Dedifferentiated amniotic fluid mesenchymal stem cell (primary cell): ENCODE measurements around the gene BACH1.

Experiments used
- DNase-seq: peaks from one replicate; pipeline ENCODE4 v3.0.0-alpha.2; 2016; ENCODE audit errors: extremely low spot score

The BACH1 gene

DNA sequence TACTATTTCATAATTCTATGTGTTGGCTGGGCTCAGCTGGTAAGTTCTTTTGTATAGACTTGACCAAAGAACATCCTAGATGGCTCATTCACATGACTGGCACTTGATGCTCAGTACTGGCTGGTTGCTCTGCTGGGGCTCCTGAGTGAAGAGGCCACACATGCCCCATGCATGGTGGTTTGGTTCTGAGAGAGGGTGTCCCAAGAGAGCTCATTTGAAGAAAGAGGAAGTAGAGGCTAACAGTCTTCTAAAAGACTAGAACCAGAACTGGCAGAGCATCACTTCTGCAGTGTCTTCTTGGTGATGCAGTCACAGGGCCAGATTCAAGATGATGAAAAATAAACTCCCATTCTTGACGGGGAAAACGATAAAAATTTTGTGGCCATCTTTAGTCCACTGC is 5.2 kb upstream of the BACH1 start:
- no peak for DNase-seq

DNA sequence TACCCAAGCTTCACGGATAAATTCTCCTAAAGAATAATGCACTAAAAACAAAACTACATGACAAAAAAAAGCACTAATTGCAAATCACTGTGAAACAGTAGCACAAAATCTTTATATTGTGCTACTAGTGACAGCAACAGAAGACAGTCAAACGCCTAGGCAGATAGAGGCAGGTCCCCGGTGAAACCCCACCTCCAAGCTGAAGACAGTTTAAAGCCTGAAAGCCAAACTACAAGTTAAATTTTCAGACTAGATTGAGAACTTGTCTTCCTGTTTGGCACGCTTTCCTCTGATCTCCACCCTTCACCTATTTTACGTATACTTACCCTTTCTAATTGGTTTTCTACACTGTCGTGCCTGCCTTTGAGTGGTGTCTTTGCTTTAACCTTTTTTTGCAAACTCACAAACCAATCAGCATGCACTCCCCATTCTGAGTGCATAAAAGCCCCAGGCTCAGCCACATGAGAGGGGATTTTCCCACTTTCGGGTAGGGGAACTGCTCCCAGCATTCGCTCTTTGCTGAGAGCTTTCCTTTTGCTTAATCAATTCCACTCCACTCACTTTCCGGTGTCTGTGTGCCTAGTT is 3.6 kb upstream of the BACH1 start:
- no peak for DNase-seq

DNA sequence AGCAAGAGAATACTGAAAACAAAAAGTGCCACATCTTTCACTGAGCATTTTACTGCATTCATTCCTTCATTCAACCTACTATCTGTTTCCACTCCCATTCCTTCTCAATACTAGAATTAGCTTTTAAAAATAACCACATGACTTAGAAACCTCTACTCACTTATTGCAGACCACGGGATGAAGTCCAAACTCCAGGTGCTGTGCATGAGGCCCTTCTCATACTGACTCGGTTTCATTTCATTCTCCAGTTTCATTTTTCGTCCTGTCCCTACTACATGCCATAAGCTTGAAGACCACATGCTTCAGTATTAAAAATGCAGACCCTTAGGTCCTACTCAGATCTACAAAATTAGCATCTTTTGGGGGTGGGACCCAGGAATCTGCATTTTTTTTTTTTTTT is 2.3 kb upstream of the BACH1 start:
- no peak for DNase-seq

DNA sequence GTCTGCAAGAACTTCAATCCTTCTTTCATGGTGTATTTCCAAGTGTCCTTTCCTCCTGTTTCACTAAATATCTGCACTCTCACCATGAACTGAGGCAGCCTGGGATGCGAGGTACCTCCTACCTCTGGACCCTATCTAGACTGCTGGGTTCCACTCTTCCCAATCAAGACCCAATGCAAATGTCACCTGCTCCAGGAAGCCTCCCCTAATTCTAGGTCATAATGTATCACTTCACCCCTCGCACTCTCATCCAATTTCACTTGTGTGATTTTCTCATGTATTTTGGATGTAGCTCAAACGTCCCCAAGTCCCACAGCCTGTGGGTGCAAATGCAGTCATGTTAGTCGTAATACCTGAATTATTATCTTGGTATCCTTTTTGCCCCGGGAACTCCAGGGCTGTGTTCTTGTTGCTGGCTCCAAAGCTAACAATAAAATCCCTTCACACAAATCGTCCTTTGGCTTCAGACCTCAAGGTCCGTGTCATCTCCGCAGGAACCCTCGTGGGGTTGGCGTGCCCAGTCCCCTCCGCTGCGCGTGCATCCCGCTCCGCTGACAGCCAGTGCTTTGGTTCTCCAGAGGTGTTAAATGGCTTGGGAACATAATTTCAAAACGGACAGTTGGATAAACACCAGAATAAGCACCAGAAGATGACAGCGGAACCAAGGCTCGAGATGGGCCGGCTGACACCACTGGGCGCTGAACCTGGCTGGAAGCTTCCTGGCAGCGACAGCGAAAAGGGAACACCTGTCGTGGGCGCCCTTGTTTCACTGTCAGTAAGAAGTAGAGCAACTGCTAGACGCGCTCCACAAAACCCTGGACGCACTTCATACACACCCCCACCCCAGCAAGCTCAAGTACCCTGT is 1.0 kb upstream of the BACH1 start:
- DNase-seq, result no peak

DNA sequence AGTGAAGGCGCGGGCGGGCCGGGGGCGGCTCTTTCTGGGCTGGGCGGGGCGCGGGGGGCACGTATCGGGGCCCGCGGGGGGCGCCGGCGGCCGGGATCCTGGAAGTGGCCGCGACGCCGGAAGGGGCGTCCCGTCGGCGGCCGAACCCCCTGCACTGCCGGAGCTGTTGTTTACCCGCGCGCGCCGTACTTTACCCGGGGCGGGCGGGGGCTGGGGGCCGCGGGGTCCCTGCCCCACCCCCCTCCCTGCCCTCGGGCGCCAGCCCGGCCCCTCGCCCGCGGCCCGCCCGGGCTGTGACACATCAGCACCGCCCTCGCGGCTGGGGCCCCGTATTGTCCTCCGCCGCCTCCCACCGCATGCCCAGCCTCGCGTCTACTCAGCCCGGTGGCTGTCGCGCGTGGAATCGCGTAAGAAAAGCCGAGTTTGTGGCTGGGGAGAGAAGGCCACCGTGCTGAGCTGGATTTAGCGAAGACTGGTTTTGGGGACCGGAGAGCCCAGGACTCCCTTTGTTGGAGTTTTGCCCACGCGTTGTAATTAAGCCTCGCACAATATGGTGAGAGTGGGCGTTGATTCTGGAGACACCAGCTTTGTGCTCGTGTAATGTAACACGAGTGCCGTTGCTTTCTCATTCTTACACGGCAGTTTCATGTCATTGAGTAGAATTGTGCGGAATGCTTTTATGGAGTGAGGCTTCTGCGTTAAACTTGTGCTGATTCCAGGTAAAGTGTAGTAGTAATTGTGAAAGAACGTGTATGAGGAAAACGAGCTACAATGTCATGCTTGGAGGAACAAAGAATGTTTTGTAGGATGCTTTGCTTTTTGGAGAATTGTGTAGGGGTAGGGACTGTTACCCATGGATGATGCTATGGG is 559 bp downstream of the BACH1 start:
- peak; percentile 49 for DNase-seq

DNA sequence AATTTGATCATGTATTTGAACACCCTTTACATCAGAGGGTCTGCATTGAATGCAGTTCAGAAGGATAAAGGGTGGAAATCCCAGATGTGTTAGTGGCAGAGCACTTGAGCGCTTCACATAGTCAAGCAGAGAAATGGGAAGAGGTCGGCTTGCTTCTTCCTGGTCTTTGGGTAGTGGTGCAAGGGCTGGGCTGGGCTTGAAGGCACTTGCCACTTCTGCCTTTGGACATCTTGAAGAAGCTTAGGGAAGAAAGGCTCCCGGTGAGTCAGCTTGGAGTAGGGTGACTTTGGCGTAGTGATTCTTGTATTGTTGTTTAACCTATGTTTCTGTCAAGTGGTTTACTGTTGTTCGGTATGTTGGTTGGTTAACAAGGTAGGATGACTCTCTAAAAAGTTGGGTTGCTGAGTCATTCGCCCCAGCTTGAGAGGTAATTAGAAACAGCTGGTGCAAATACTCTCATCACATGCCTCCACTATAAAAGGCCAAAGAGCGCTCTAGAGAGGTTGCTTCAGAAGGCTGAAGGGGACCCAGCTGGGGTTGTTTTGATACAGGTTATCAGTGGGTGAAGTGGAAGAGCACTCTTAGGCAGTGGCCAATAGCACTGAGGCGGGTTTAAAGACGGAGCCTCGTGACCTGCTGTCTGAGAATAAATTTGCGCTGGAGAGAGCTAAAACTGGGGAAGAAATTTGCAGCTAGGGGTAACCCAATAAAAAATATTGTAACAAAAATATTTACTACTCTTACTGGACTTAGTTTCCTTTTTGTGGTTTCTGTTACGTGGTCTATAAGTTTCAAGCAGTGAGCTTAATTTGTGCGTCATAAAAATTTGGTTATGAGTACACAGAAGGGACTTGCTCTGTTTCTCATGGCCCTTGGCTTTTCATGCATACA is 1.4 kb downstream of the BACH1 start:
- DNase-seq, result peak; percentile 87

DNA sequence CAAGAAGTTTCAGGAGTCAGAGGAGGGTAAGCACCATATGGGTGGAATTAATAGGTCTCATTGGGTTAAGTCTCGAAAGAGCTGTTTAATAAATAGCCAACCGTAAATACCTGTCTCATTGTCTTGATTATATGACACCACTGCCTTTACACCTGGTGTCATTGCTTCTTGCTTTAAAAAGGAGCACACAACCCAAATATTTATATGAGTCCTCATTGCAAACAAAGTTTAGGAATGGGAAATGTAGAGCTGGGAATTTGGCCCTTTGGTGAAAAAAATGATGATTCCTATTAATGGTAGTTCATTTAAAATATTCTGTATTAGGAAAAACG is 2.1 kb downstream of the BACH1 start:
- no peak for DNase-seq

DNA sequence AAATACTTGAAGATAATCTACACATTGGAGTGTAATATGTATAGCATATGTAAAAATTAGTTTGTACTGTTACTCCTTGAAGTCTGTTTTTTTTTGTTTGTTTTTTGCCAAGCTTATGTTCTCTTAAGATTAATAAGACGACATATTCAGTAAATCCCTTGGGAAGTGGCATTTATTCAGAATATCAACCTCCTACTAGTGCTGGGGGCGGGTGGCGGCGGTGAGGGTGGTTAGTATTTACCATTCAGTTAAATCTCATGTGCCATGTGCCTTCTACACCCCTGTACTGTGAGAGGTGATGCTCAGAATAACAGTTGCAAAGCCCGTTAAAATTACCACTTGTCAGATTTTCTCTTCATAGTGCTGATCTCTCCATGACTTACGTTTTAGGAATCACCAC is 3.0 kb downstream of the BACH1 start:
- DNase-seq, result no peak

DNA sequence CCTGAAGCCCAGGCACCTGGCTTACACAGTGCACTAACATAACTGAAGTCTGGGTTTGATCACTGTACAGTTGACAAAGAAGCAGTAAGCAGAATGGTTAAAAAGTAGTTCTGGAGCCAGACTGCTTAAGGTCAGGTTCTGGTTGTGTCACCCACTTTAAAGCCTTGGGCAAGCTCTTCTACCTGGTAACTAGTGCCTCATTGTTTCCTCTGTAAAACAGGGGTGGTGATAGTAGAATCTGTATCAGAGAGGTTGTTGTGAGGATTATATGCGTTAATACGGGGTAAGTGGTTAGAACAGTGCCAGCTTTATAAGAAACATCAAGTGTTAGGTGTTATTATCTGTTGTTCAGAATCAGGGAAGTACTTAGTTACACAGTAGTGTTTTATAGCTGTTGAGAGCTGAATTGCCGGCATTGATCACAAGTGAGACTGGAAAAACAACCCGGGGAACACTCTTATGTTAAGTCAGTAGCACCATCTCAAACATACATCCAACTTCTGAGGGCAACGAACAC is 3.7 kb downstream of the BACH1 start:
- DNase-seq, result no peak

DNA sequence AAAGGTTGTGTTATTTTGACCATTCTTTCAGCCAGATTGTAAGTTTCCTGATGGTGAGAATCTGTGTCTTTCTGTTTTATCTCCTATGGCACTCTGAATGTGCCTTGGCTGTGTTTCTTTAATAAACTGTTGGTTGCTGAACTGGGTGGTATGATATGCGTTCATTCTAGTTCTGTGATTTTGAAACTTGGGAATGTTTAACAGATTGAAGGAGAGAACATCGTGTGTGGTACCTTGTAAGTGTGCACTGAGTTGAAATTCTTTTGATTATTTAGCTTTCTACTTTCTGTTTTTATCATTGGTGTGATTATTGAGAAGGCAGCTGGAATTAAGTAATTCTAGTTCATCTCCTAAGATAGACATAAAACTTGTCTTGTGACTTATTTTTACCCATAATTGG is 4.6 kb downstream of the BACH1 start:
- DNase-seq, result no peak

DNA sequence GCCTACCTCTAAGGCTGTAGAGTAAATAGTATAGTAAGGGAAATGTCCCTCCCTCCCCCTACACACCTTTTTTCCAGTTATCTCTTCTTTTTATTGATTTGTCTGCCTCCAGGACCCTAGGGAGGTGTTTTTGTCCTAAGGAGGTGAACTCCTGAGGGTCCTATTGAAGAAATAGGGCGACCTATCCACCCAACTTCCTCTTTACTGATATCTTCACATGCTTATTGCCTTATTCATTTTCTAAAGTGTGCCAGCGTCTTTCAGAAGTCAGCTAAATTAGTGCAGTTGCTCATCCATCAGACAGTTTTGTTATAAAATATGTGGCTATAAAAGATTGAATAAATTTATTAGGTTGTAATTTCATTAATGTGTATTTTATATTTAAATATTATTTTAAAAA is 5.9 kb downstream of the BACH1 start:
- DNase-seq, result no peak

DNA sequence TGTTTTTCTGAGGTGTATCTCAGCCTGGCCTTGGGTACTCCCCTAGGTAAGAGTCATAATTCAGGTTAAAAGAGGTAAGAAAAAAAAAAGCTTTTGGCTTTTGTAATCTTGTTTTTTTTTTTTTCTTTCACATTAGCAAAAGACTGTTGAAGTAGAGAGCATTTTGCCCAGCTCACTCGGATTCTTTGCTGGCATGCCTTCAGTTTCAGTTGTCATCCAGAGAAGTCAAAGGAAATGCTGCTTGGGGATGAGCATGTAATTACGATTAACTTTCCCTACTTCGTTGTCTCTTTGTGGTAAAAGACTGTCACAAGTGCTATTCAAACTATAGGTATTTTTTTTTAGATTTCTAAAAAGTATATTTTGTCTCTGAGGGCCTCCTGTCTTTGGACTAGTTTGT is 6.3 kb downstream of the BACH1 start:
- DNase-seq, result no peak

DNA sequence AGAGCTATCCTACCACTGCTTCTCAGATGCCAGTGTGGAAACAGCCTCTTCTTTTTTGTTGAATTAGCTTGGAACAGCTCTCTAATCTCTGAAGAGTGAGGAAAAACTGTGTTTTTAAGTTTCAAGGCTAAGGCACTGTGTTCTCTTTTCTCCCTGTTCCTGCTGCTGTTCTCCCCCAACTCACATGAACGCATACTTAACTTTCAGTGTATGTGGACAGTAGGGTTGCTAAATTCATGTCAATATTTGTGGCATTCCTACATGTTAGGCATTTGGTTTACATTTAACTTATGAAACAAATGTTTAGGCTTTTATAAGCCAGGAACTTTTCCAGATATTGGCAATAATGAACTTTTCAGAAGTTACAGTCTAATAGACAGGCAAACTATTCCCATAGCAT is 6.8 kb downstream of the BACH1 start:
- no peak for DNase-seq

DNA sequence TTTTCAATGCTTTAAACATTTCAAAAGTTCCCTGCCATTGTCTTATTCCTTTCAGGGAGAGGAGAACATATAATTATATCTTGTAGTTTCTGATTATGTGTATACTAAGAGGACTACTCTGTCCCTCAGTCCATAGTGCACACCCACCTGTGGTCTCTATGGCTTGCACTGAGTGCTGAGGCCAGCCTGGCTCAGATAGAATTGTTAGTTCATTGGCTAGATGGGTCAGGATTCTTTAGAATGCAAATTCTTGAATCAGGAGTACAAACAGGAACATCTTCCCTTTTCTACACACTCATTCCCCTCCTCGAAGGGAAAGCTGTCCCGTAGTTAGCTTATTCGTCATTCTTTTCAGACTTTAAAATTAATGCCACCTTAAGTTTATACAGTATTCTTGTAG is 8.2 kb downstream of the BACH1 start:
- no peak for DNase-seq

DNA sequence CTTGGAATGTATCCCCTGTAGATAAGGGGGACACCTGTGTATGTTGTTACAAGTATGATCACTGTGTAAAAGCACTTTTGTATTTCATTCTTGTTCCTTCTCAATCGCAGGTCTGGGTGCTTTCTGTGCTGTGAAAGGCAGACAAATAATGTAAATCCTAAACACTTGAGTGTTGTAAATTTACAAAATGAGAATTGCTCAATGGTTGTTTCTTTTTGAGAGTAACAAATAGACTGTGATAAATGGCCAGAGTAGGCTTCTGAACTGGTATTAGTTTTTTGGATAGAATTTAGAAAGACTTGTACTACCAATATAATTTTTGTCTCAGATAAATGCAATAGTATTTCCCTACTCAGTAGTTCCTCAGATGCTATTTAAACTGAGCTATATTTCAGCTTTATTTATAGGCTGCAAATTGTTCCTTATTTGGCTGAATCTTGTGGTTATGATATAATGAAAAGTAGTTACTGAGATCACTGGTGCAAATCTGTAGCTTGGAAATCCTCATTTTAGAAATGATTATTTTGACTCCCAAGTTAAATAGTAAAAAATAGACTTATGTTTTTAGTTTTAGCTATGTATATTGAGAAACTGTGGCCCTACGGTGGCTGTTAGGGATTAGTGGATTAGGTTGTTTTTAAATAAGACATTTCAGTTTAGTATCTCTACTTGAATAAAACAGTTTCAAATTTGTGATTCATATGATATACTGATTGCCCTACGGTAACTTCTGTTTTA is 9.2 kb downstream of the BACH1 start:
- no peak for DNase-seq

DNA sequence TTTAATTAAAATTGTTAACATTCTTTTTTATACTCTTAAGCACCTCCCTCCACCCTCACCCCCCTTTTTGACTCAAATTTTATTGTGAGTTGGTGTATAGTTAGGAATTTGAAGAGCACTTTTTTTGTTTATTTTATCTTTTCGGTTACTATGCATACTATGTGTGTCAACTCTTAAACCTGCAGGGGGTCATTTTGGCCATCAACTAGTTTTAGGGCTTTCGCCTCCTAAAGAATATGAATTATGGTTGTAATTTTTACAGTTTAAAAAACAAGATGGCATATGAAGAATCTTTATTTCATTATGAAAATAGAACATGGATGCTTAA is 9.7 kb downstream of the BACH1 start:
- no peak for DNase-seq

DNA sequence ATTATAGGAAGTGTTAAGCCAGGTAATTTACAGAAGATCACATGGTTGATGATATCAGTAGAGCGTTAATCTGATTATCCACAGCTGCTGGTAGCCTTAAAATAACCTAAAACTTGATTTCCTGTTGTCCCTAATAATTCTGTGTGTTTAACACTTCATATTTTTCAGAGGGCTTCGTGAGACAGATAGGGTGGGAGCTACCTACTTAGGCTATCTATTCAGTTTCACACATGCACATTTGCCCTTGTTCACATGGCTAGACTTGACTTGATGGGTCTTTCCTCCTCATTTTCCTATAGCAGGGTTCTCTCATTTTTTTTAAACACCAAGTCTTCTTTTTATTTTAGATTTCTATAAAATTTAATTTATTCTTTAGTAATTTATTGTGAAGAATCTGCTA is 11.0 kb downstream of the BACH1 start:
- no peak for DNase-seq

DNA sequence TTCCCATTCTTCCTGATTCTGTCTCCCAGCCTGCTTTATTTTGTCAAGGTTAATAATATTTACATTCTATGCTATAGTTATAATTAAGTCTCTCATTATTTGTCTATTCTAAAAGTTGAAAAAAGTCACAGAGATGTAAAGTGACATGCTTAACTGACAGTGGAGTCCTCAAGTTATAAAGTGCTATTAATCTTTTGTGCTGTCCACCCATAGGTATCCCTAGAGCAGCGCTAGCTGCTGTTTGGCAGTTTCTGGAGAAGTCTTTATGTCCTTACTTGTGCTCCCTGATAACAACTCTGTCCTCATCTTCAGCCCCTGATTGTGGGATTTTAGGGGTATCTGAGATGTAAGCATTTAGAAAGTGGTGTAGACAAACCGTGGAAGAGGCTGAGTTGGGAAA is 13.1 kb downstream of the BACH1 start:
- no peak for DNase-seq

DNA sequence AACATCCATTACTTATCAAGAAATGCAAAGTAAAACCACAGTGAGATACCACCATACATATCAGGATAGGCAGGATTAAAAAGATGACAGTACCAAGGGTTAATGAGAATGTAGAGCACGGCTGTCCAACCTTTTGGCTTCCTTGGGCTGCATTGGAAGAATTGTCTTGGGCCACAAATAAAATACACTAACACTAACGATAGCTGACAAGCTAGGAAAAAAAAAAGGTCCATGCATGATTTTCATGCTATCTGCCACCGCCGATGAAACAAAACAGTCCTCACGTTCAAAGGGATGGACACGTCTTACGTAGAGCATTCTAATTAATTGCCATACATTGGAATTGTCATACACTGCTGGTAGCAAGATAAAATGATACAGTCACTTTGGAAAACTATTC is 14.3 kb downstream of the BACH1 start:
- DNase-seq, result no peak

DNA sequence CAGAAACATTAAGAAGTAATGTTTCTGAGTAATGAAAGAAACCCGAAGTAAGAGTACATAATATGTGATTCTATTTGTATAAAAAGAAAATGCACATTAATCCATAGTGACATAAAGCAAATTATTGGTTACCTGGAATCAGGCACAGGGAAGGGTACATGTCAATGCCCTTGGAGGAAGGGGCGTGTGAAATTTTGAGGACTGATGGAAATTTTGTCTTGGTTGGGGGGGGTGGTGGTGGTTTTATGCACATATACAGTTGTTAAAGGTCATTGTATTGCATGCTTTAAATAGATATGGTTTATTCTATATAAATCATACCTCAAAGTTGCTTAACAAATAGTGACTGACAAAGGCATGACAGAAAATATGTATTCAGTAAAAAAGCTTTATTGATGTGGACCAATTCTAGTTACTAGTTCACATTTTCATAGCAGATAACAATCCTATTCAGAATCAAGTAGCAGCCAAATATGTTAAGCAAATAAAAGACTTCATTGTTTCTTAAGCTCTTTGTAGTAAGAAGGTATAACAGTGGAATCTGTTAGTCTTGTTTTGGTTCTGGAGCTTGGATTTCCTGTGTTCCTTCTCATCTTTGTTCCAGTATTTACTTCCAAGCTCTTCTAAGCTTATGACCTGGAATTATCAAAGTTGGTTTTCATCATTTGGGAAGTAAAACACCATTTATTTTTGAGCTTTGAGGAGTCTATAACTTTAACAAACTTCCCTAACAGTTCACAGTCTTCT is 15.1 kb downstream of the BACH1 start:
- DNase-seq, result no peak
